GM18517 (cell line): ENCODE results near the gene MYO7B.

Experiments
- ATAC-seq: cut with Tn5 transposase; IDR thresholded peaks from one replicate; pipeline ENCODE4 v1.9.1; 2021; ENCODE audit warnings: mild to moderate bottlenecking, moderate library complexity; ENCODE audit not compliant: unreplicated experiment

Gene MYO7B

DNA sequence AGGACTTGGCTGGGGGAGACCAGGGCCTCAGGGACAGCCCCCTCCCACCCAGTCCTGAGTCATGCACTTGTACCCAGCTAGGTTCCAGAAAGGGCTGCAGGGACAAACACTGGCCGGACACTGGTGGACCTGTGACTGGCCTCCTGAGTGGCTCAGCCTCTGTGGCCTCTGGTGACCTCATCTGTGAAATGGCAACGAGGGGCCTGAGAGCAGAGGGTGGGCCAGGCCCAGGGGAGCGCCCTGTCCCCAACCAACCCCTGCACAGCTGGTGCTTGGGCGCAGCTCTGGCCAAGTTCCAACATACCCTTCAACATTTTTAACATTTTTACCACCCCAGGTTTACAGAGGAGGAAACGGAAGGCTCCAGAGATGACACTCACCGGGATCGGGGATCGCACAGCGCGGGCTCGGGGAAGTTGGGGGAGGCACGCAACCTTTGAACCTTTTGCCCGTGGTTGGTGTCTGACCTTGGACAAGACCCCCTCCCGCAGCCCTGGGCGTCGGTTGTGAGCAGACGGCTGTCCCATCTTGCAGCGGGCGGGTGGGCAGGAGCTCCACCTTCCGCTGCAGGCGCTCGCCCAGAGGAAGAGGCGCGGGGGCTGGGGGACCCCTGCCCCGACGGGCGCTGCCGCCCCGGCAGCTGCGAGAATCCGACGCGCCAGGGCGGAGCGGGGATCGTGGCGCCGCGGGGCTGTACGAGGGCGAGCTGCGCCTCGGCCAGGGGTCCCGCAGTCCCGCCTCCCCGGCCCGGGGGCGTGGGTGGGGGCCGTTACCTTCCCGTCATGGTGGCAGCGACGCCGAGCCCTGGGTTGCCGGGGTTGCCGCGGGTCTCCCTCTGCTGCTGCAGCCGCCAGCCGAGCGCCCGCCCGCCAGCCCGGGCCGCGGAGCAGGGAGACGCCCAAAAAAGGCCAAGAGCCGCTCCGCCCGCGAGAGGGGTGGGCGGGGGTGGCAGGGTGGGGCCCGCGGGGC lies 139.0 kb downstream of the MYO7B start:
- no peak for ATAC-seq

DNA sequence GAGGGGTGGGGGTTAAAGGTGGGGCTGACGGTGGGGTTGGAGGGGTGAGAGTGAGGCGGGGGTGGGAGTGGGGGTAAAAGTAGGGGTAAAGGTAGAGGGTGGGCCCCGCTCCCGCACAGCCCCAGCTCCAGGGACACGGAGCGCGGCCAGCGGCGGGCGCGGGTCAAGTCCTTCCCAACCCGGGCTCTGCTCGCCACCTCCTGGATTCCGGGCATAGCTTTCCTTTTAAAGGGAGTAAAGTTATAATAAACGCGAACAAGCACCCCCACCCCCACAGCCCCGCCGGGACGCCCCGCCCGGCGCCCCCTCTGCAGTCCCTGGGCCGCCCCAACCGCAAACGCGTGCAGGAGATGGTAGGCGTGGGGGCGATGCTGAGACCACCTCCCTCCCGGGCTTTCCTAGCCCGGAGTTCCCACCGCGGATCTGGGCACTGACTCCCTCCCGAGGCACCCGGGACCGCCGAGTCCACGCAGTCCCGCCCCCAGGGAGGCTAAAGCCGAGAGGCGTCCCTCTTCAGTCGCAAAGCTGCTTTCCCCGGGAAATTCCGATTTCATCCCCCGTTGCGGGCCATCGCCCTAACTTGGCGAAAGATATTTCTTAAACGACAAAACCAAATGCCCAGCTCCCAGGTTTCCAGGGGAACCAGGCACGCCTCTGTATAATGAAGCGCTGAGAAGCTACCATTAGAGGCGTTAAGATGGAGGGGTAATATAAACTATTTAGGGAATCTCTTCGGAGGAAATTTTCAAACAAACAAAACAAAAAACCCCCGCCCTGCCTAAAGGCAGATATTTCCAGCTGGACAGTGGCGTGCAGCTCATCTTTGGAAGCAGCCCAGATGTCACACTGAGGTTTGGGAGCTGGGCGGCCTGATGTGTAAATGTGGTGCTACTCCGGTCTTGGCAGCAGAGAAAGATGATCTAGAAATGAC lies 140.1 kb downstream of the MYO7B start, which contains the start of gene LIMS2:
Gene LIMS2 (minus strand): TSS at position 200 of the 931 bp plus-strand sequence. CDS start 506 bp downstream, outside the sequence.
- ATAC-seq: no peak

- no peak for ATAC-seq
Observed at GRCh38 chr2:127676906-127677305, 141.4 kb downstream of the MYO7B start.

DNA sequence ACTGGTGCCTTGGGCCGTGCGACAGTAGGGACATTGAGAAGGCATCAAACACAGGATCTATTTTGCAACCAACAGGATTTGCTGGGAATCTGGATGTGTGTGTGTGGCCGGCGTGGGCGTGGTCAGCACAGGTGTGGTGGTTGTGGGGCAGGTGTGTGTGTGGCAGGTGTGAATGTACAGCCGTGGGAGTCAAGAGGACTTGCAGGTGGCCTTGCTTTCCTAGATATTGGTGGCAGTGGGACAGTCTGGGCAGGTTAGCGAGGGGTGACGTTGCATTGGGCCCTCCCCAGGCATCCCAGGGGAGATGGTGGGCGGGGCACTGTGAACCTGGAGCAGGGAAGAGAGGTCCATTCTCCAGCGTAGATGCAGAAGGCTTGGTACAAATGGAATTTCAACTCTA lies 143.0 kb downstream of the MYO7B start:
- ATAC-seq: no peak

DNA sequence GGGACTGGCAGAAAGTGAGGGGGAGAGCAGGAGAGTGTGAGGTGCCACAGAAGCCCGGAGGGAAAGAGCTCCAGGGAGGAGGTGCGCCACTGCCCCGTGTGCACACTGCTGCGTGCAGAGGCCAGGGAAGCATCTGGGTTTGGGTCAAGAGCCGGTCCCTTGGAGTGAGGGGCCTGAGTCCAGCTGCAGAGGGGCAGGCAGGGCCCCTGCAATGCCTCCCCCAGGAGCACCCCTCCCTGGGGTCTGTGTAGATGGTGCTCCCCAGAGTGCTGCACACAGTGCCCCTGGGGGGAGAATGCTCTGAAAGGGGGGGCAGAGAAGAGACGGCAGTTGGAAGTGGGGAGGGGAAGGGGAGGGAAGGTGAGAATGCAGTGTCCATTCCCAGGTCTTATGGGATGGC lies 143.5 kb downstream of the MYO7B start:
- no peak for ATAC-seq

- no peak for ATAC-seq
Observed at GRCh38 chr2:127679680-127680361, 144.3 kb downstream of the MYO7B start.

- no peak for ATAC-seq
Observed at GRCh38 chr2:127680706-127681287, 145.3 kb downstream of the MYO7B start.

DNA sequence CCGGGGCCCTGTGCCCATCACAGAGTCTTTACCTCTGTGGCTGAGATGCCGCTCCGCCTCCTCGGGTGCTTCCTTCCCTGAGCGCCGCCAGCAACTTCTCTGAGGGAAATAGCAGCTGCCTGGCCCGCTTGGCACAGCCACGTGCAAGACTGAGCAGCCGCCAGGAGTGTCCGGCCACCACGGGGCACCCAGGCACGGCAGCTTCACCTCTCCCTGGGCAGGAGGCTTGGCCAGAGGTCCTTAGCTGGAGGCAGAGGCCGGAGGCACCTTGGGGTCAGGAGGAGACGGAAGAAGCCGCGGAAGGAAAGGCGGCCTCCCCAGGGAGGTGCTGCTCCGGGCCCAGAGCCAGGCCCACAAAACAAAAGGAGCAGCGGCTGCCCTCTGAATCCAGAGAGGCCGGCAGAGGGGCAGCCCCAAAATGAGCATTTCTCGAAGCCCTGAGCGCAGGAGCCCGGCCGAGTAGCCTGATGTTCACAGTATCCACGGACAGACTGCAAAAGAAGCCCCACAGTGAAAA lies 145.9 kb downstream of the MYO7B start:
- no peak for ATAC-seq

DNA sequence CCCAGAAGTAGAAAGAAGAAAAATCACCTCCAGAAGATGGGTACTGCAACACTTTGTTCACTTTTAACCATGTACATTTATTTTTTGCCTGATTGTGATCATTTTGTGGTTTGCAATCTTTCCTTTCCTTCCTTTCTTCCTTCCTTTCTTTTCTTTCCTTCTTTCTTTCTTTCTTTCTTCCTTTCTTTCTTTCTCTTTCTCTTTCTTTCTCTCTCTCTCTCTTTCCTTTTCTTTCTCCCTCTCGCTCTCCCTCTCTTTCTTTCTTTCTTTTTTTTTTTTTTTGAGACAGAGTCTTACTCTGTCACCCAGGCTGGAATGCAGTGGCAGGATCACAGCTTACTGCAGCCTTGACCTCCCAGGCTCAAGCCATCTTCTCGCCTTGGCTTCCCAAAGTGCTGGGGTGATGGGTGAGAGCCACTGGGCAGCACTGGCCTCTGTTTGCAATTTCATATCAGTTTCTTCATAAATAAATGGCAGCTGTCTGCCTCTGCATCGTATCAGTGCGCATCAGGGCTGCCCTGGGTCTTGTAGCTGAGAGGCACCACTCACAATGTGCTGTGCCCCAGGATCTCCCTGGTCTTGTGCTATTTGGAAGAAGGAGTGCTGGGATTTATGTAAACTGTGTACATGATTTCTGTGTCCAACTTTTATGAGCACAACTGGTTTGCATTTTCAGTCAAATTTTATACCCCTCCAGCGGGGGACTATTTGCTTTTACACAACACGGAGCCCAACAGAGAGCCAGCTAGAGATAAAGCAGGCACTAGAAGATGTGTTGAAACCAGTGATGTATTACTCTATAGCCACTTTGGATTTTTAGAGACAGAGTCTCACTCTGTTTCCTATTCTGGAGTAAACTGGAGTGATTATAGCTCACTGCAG lies 146.7 kb downstream of the MYO7B start:
- no peak for ATAC-seq

GRCh38 chr2:127683056-127683455 lies 147.6 kb downstream of the MYO7B start:
- ATAC-seq: no peak

GRCh38 chr2:127683757-127684156 lies 148.3 kb downstream of the MYO7B start:
- ATAC-seq: no peak

GRCh38 chr2:127685410-127686080 lies 150.1 kb downstream of the MYO7B start:
- no peak for ATAC-seq
